MM.1S (cell line): ENCODE data around the gene EPHX1.

ENCODE experiments used
- DNase-seq: peaks from one replicate; pipeline ENCODE4 v3.0.0-alpha.2; 2015
- H2AFZ ChIP-seq: fragments of 300-600 bp; sonication (generic); 2 replicates; pipeline ENCODE4 v1.6.0; 2016; ENCODE audit warnings: antibody characterized with exemption, low read length
- H3F3A ChIP-seq: fragments of 300-600 bp; sonication (generic); 2 replicates; pipeline ENCODE4 v1.6.1; 2016; ENCODE audit warnings: mild to moderate bottlenecking, antibody characterized with exemption, low read length, moderate library complexity, mixed read lengths; ENCODE audit not compliant: insufficient read depth
- H3K27ac ChIP-seq: fragments of 300-600 bp; sonication (generic); 2 replicates; pipeline ENCODE4 v1.5.1; 2016; ENCODE audit warnings: mild to moderate bottlenecking, low read length
- H3K27me3 ChIP-seq: fragments of 300-600 bp; sonication (generic); replicated peaks from 2 replicates; pipeline ENCODE4 v1.6.0; 2016; ENCODE audit warnings: low read length; ENCODE audit not compliant: insufficient read depth
- H3K36me3 ChIP-seq: fragments of 300-600 bp; sonication (generic); replicated peaks from 2 replicates; pipeline ENCODE4 v1.6.1; 2016; ENCODE audit warnings: mild to moderate bottlenecking, low read length, mixed read lengths; ENCODE audit not compliant: insufficient read depth
- H3K4me1 ChIP-seq: fragments of 300-600 bp; sonication (generic); 2 replicates; pipeline ENCODE4 v1.6.1; 2016; ENCODE audit warnings: low read length, mixed read lengths
- H3K4me2 ChIP-seq: fragments of 300-600 bp; sonication (generic); 2 replicates; pipeline ENCODE4 v1.6.0; 2016; ENCODE audit warnings: low read depth, low read length
- H3K4me3 ChIP-seq: fragments of 300-600 bp; sonication (generic); 2 replicates; pipeline ENCODE4 v1.5.1; 2016; ENCODE audit warnings: low read length, mixed read lengths
- H3K79me2 ChIP-seq: fragments of 300-600 bp; sonication (generic); 2 replicates; pipeline ENCODE4 v1.6.1; 2016; ENCODE audit warnings: mixed run types, low read length, mixed read lengths
- H3K9ac ChIP-seq: fragments of 300-600 bp; sonication (generic); 2 replicates; pipeline ENCODE4 v1.6.1; 2016; ENCODE audit warnings: low read length, mixed read lengths
- H3K9me2 ChIP-seq: fragments of 300-600 bp; sonication (generic); replicated peaks from 2 replicates; pipeline ENCODE4 v1.6.1; 2016; ENCODE audit warnings: mild to moderate bottlenecking, low read length, mixed read lengths; ENCODE audit not compliant: insufficient read depth
- H3K9me3 ChIP-seq: fragments of 300-600 bp; sonication (generic); replicated peaks from 2 replicates; pipeline ENCODE4 v1.6.1; 2016; ENCODE audit warnings: mild to moderate bottlenecking, low read length, mixed read lengths; ENCODE audit not compliant: insufficient read depth
- H4K20me1 ChIP-seq: fragments of 300-600 bp; sonication (generic); 2 replicates; pipeline ENCODE4 v1.6.1; 2016; ENCODE audit warnings: mild to moderate bottlenecking, low read length, moderate library complexity, mixed read lengths; ENCODE audit not compliant: insufficient read depth
- CTCF ChIP-seq: fragments of 300-600 bp; sonication (generic); IDR thresholded peaks from 2 replicates; pipeline ENCODE4 v1.5.1; 2016; ENCODE audit warnings: antibody characterized with exemption, low read length, mixed read lengths
- EZH2 ChIP-seq: fragments of 300-600 bp; sonication (generic); optimal IDR thresholded peaks from 2 replicates; pipeline ENCODE3; 2017; ENCODE audit warnings: low read depth, mild to moderate bottlenecking, antibody characterized with exemption, low read length, mixed read lengths
- EZH2phosphoT487 ChIP-seq: fragments of 300-600 bp; sonication (generic); IDR thresholded peaks from 2 replicates; pipeline ENCODE4 v1.6.1; 2018; ENCODE audit warnings: antibody characterized with exemption, low read length

EPHX1 gene

GRCh38 chr1:225888289-225888897, 78.5 kb downstream of the EPHX1 start:
- H3K4me1 ChIP-seq = no peaks in the 10 kb centered on the region
- H3K9me3 ChIP-seq = no peaks in the 10 kb centered on the region
- H3K9me2 ChIP-seq = no peaks in the 10 kb centered on the region
- H3K27me3 ChIP-seq = no peaks in the 10 kb centered on the region
- H3K36me3 ChIP-seq = no peaks in the 10 kb centered on the region
- no peak overlapping the region for H3K9ac ChIP-seq
- no peak overlapping the region for H3K4me2 ChIP-seq
- H3K4me3 ChIP-seq = no peak overlapping the region
- peaks cover 4% of the 10 kb centered on the region; the same call in 1 of the 2 replicates for H3K79me2 ChIP-seq
- H4K20me1 ChIP-seq = no peaks in the 10 kb centered on the region
- H3F3A ChIP-seq = no peaks in the 10 kb centered on the region; the same call in 1 of the 2 replicates
- H2AFZ ChIP-seq = no peak overlapping the region
- H3K27ac ChIP-seq = no peak overlapping the region
- no peak for DNase-seq
- TF ChIP-seq EZH2phosphoT487 (no peak), EZH2 (no peak), CTCF (no peak)

- no peaks in the 10 kb centered on the region for H3K9me3 ChIP-seq
- H3K4me3 ChIP-seq = no peak within 1 kb of the TSS
- no peak within 1 kb of the TSS for H3K9ac ChIP-seq
- H3K36me3 ChIP-seq = no peaks in the 10 kb centered on the region
- TF ChIP-seq EZH2 = no peak
- TF ChIP-seq EZH2phosphoT487 = no peak
- TF ChIP-seq CTCF = no peak
- peaks cover under 1% of the 10 kb centered on the region; the same call in 1 of the 2 replicates for H3K79me2 ChIP-seq
- no peaks in the 10 kb centered on the region for H3K9me2 ChIP-seq
- no peak within 1 kb of the TSS for H3K4me2 ChIP-seq
- no peak within 1 kb of the TSS for H3K27ac ChIP-seq
- no peak for DNase-seq
- H3F3A ChIP-seq = no peaks in the 10 kb centered on the region; the same call in 1 of the 2 replicates
- H3K4me1 ChIP-seq = no peaks in the 10 kb centered on the region
- H2AFZ ChIP-seq = no peak within 1 kb of the TSS
- no peaks in the 10 kb centered on the region for H4K20me1 ChIP-seq
- H3K27me3 ChIP-seq = no peaks in the 10 kb centered on the region
Measured at GRCh38 chr1:225888898-225889601, 79.1 kb downstream of the EPHX1 start, which contains the start of gene LEFTY1. LEFTY1 (minus strand) TSS chr1:225889146; CDS start chr1:225889066, 80 bp downstream.

- no peaks in the 10 kb centered on the region for H3K79me2 ChIP-seq
- no peak overlapping the region for H3K4me3 ChIP-seq
- H3K36me3 ChIP-seq = no peaks in the 10 kb centered on the region
- no peaks in the 10 kb centered on the region for H3K9me3 ChIP-seq
- no peaks in the 10 kb centered on the region for H3K27me3 ChIP-seq
- no peaks in the 10 kb centered on the region for H3K9me2 ChIP-seq
- no peak overlapping the region for H3K4me2 ChIP-seq
- H4K20me1 ChIP-seq = no peaks in the 10 kb centered on the region
- no peak overlapping the region for H3K9ac ChIP-seq
- H3K4me1 ChIP-seq = no peaks in the 10 kb centered on the region
- TF ChIP-seq EZH2phosphoT487 (no peak), EZH2 (no peak), CTCF (no peak)
- no peaks in the 10 kb centered on the region for H3F3A ChIP-seq
- no peak overlapping the region for H3K27ac ChIP-seq
- no peak overlapping the region for H2AFZ ChIP-seq
- DNase-seq = no peak
Measured at GRCh38 chr1:225889743-225890142, 79.8 kb downstream of the EPHX1 start.
